GM12891 (cell line): ENCODE results near the gene SYMPK.

Experiments used
- POLR2A ChIP-seq: IDR thresholded peaks from 2 replicates; pipeline ENCODE4 v1.6.1; 2011; ENCODE audit warnings: low read depth, low read length, control low read depth
- POLR2AphosphoS5 ChIP-seq: IDR thresholded peaks from 2 replicates; pipeline ENCODE4 v1.6.1; 2011; ENCODE audit warnings: low read depth, low read length, control low read depth
- TAF1 ChIP-seq: IDR thresholded peaks from 2 replicates; pipeline ENCODE4 v1.6.1; 2011; ENCODE audit warnings: low read depth, low read length, control low read depth

DNA sequence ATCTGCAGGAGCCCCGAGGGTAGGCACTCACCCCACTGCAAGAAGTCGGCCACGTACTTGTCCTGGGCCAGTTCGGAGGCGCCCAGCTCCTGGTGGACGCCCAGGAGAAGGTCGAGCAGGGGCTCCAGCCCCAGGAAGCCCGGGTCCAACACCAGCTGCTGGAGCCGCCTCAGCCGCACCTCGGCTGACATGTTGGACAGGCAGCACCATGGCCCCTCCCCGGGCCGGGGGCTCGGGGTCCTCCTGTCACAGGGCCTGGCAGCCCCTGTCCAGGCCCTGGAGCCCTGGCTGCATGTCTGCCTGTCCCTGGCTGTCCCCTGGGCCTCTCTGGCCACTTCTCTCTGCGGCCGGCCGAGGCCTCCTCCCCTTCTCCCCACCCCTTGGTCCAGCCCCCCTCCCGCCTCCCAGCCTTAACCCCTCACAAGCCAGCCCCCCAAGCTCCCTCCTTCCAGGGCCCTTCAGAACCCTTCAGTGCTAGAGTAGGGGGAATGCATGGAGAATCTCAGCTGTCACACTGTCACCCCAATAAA is 80.7 kb downstream of the SYMPK start, which contains the start of gene DMPK:
- TF ChIP-seq TAF1: no peak
- no peak for TF ChIP-seq POLR2A
- TF ChIP-seq POLR2AphosphoS5: no peak
